Central memory CD8-positive, alpha-beta T cell (primary cell): Measurements from ENCODE around the gene SUSD1.

Experiments used
- ATAC-seq: fragments of 150-1000 bp; cut with Tn5 transposase; replicated peaks from 2 replicates; pipeline ENCODE4 v1.10.0; 2022; ENCODE audit warnings: mild to moderate bottlenecking, moderate FRiP score, moderate number of reproducible peaks; ENCODE audit not compliant: poor library complexity, severe bottlenecking; ENCODE audit errors: extremely low read depth
- DNase-seq, 2 donors: peaks; one replicate each; pipeline ENCODE4 v3.0.0; 2021; ENCODE audit warnings: low spot score in 2 of 2
- H3K27ac Mint-ChIP-seq: one replicate; pipeline ENCODE4 v1.8.0; 2022; ENCODE audit warnings: low read depth, mild to moderate bottlenecking, moderate library complexity, mixed read lengths
- H3K27me3 Mint-ChIP-seq: one replicate; pipeline ENCODE4 v1.8.0; 2022; ENCODE audit warnings: mixed read lengths
- H3K36me3 Mint-ChIP-seq: one replicate; pipeline ENCODE4 v1.8.0; 2022; ENCODE audit warnings: mild to moderate bottlenecking, moderate library complexity, mixed read lengths; ENCODE audit not compliant: insufficient read depth
- H3K4me1 Mint-ChIP-seq: one replicate; pipeline ENCODE4 v1.8.0; 2022; ENCODE audit warnings: mixed read lengths
- H3K4me3 Mint-ChIP-seq: one replicate; pipeline ENCODE4 v1.8.0; 2022; ENCODE audit warnings: mild to moderate bottlenecking, moderate library complexity, mixed read lengths
- H3K9me3 Mint-ChIP-seq: one replicate; pipeline ENCODE4 v1.8.0; 2022; ENCODE audit warnings: mixed read lengths

The SUSD1 gene

GRCh38 chr9:112013266-112013665, 161.8 kb downstream of the SUSD1 start:
- Mint-ChIP-seq H3K4me3 (no peak overlapping the region), H3K27me3 (no peaks in the 10 kb centered on the region), H3K4me1 (no peaks in the 10 kb centered on the region), H3K9me3 (no peaks in the 10 kb centered on the region), H3K36me3 (no peaks in the 10 kb centered on the region), H3K27ac (no peak overlapping the region)
- ATAC-seq = no peak
- no peak for DNase-seq

GRCh38 chr9:112012026-112012902, 162.8 kb downstream of the SUSD1 start:
- no peaks in the 10 kb centered on the region for H3K27me3 Mint-ChIP-seq
- H3K9me3 Mint-ChIP-seq = no peaks in the 10 kb centered on the region
- ATAC-seq (no peak), DNase-seq (no peak)
- no peak overlapping the region for H3K4me3 Mint-ChIP-seq
- no peaks in the 10 kb centered on the region for H3K4me1 Mint-ChIP-seq
- no peak overlapping the region for H3K27ac Mint-ChIP-seq
- H3K36me3 Mint-ChIP-seq = no peaks in the 10 kb centered on the region

GRCh38 chr9:112011051-112011620, 164.0 kb downstream of the SUSD1 start:
- no peaks in the 10 kb centered on the region for H3K9me3 Mint-ChIP-seq
- no peak overlapping the region for H3K27ac Mint-ChIP-seq
- H3K4me1 Mint-ChIP-seq = no peaks in the 10 kb centered on the region
- H3K27me3 Mint-ChIP-seq = no peaks in the 10 kb centered on the region
- ATAC-seq (no peak), DNase-seq (no peak)
- H3K4me3 Mint-ChIP-seq = no peak overlapping the region
- H3K36me3 Mint-ChIP-seq = no peaks in the 10 kb centered on the region

GRCh38 chr9:112010537-112010936, 164.6 kb downstream of the SUSD1 start:
- Mint-ChIP-seq H3K4me3 (no peak overlapping the region), H3K4me1 (no peaks in the 10 kb centered on the region), H3K36me3 (no peaks in the 10 kb centered on the region), H3K9me3 (no peaks in the 10 kb centered on the region), H3K27me3 (no peaks in the 10 kb centered on the region), H3K27ac (no peak overlapping the region)
- DNase-seq (no peak), ATAC-seq (no peak)

GRCh38 chr9:112009656-112010055, 165.4 kb downstream of the SUSD1 start:
- H3K9me3 Mint-ChIP-seq = no peaks in the 10 kb centered on the region
- DNase-seq (no peak), ATAC-seq (no peak)
- H3K27ac Mint-ChIP-seq = no peak overlapping the region
- no peak overlapping the region for H3K4me3 Mint-ChIP-seq
- H3K36me3 Mint-ChIP-seq = peaks cover under 1% of the 10 kb centered on the region
- H3K27me3 Mint-ChIP-seq = no peaks in the 10 kb centered on the region
- H3K4me1 Mint-ChIP-seq = no peaks in the 10 kb centered on the region

GRCh38 chr9:112007575-112008240, 167.4 kb downstream of the SUSD1 start:
- no peaks in the 10 kb centered on the region for H3K9me3 Mint-ChIP-seq
- H3K27ac Mint-ChIP-seq = no peak overlapping the region
- DNase-seq = no peak
- ATAC-seq = no peak
- no peaks in the 10 kb centered on the region for H3K4me1 Mint-ChIP-seq
- no peaks in the 10 kb centered on the region for H3K27me3 Mint-ChIP-seq
- H3K4me3 Mint-ChIP-seq = no peak overlapping the region
- peaks cover 1% of the 10 kb centered on the region for H3K36me3 Mint-ChIP-seq

- Mint-ChIP-seq H3K36me3 (peaks cover 1% of the 10 kb centered on the region), H3K9me3 (no peaks in the 10 kb centered on the region), H3K4me3 (no peak overlapping the region), H3K27me3 (no peaks in the 10 kb centered on the region), H3K27ac (no peak overlapping the region), H3K4me1 (no peaks in the 10 kb centered on the region)
- no peak for DNase-seq
- ATAC-seq = no peak
These were observed 168.6 kb downstream of the SUSD1 start for GRCh38 chr9:112006361-112007020.

- no peak for ATAC-seq
- Mint-ChIP-seq H3K36me3 (peaks cover 1% of the 10 kb centered on the region), H3K27ac (no peak overlapping the region), H3K27me3 (no peaks in the 10 kb centered on the region), H3K4me1 (no peaks in the 10 kb centered on the region), H3K9me3 (no peaks in the 10 kb centered on the region), H3K4me3 (no peak overlapping the region)
- DNase-seq = no peak
These were observed 169.2 kb downstream of the SUSD1 start for GRCh38 chr9:112005939-112006338.

GRCh38 chr9:112003538-112003937, 171.6 kb downstream of the SUSD1 start:
- no peaks in the 10 kb centered on the region for H3K27me3 Mint-ChIP-seq
- peaks cover 1% of the 10 kb centered on the region for H3K36me3 Mint-ChIP-seq
- H3K27ac Mint-ChIP-seq = no peak overlapping the region
- DNase-seq (no peak), ATAC-seq (no peak)
- no peaks in the 10 kb centered on the region for H3K9me3 Mint-ChIP-seq
- no peak overlapping the region for H3K4me3 Mint-ChIP-seq
- H3K4me1 Mint-ChIP-seq = no peaks in the 10 kb centered on the region

- H3K27me3 Mint-ChIP-seq = no peaks in the 10 kb centered on the region
- peaks cover 1% of the 10 kb centered on the region for H3K36me3 Mint-ChIP-seq
- no peaks in the 10 kb centered on the region for H3K4me1 Mint-ChIP-seq
- no peak overlapping the region for H3K4me3 Mint-ChIP-seq
- no peak overlapping the region for H3K27ac Mint-ChIP-seq
- H3K9me3 Mint-ChIP-seq = no peaks in the 10 kb centered on the region
- DNase-seq = no peak
- ATAC-seq = no peak
These were observed 172.1 kb downstream of the SUSD1 start for GRCh38 chr9:112002847-112003457.

GRCh38 chr9:112002131-112002846, 172.8 kb downstream of the SUSD1 start:
- DNase-seq (no peak), ATAC-seq (peak; percentile 62)
- Mint-ChIP-seq H3K27ac (no peak overlapping the region), H3K9me3 (no peaks in the 10 kb centered on the region), H3K36me3 (peaks cover 1% of the 10 kb centered on the region), H3K4me3 (no peak overlapping the region), H3K27me3 (no peaks in the 10 kb centered on the region), H3K4me1 (no peaks in the 10 kb centered on the region)

- Mint-ChIP-seq H3K27me3 (no peaks in the 10 kb centered on the region), H3K4me1 (no peaks in the 10 kb centered on the region), H3K9me3 (no peaks in the 10 kb centered on the region), H3K4me3 (no peak overlapping the region), H3K36me3 (peaks cover 1% of the 10 kb centered on the region), H3K27ac (peak overlapping the region; percentile 26)
- ATAC-seq (no peak), DNase-seq (no peak)
These were observed 174.4 kb downstream of the SUSD1 start for GRCh38 chr9:112000743-112001142.
